Prostate gland (tissue), 2 donors: ENCODE results near the gene TKTL1. TPM values are rescaled to one million over a fixed set of nuclear protein-coding genes. Genes with fewer than 3 reads are reported as not detected.

Experiments used
- DNase-seq: peaks from one replicate; pipeline ENCODE4 v3.0.0-alpha.2; 2019; ENCODE audit warnings: low spot score
- H3K27ac ChIP-seq, 2 donors: fragments of 200-600 bp; sonication (generic); 2 replicates each; pipeline ENCODE4 v1.5.1; 2017 to 2019
- H3K27me3 ChIP-seq: fragments of 200-600 bp; sonication (generic); replicated peaks from 2 replicates; pipeline ENCODE4 v1.5.1; 2019; ENCODE audit not compliant: insufficient read depth
- H3K36me3 ChIP-seq, 2 donors: fragments of 200-600 bp; sonication (generic); 1 replicate in 1 of 2; 2 replicates in 1 of 2; pipeline versions ENCODE4 v1.5.1 to v1.8.1; 2017 to 2019
- H3K4me1 ChIP-seq: fragments of 200-600 bp; sonication (generic); replicated peaks from 2 replicates; pipeline ENCODE4 v1.5.1; 2019
- H3K4me3 ChIP-seq, 2 donors: fragments of 200-600 bp; sonication (generic); 2 replicates each; pipeline ENCODE4 v1.5.1; 2017 to 2019
- H3K9me3 ChIP-seq: fragments of 200-600 bp; sonication (generic); 2 replicates; pipeline ENCODE4 v1.5.1; 2017
- POLR2A ChIP-seq: fragments of 450-650 bp; IDR thresholded peaks from one replicate; pipeline ENCODE4 v1.6.1; 2016; ENCODE audit warnings: antibody characterized with exemption, mild to moderate bottlenecking
- POLR2AphosphoS5 ChIP-seq: sonication (generic); formaldehyde crosslinking; IDR thresholded peaks from one replicate; pipeline ENCODE4 v1.6.1; 2017; ENCODE audit warnings: antibody characterized with exemption
- WGBS: methylation state at CpG from one replicate; pipeline ENCODE4 v1.1.5; 2018; 5-methylcytosine and 5-hydroxymethylcytosine counted together
- intact Hi-C: fragments of 100-400 bp; cut with DNase I; formaldehyde crosslinking; loops from one replicate; pipeline ENCODE4 v1.14.2; 2022
- total RNA-seq, 2 donors: library from RNA; depleted of rRNA; stranded (reverse); fragments of >200 nt; gene quantifications; one replicate each; pipeline ENCODE4 v1.1.0, GENCODE V29; 2016
- TF ChIP-seq, protein P1 (sequence below), 4 experiments: fragments of 200-600 bp in 2 of 4; fragments of 450-650 bp in 2 of 4; sonication (generic) in 2 of 4; IDR thresholded peaks; 1 replicate in 3 of 4; 2 replicates in 1 of 4; pipeline ENCODE4 v1.5.1; 2016 to 2019; ENCODE audit warnings: antibody characterized with exemption in 4 of 4, mild to moderate bottlenecking in 2 of 4, moderate library complexity in 2 of 4

Gene TKTL1
- total RNA-seq, 2 donors from 2014 or later, result 113 TPM; not detected in 1

GRCh38 chrX:154348646-154349358 lies 53.2 kb downstream of the TKTL1 start:
- DNase-seq, result no peak
- H3K4me3 ChIP-seq, result no peak overlapping the region
- no peaks in the 10 kb centered on the region for H3K9me3 ChIP-seq
- no peaks in the 10 kb centered on the region for H3K36me3 ChIP-seq
- WGBS, result 91% methylated on average over 18 of the region's 24 CpGs
- no peaks in the 10 kb centered on the region for H3K4me1 ChIP-seq
- intact Hi-C loops, result no loop called here
- no peak overlapping the region for H3K27ac ChIP-seq
- TF ChIP-seq POLR2AphosphoS5 (no peak), POLR2A (no peak)
- TF ChIP-seq, protein P1, sequence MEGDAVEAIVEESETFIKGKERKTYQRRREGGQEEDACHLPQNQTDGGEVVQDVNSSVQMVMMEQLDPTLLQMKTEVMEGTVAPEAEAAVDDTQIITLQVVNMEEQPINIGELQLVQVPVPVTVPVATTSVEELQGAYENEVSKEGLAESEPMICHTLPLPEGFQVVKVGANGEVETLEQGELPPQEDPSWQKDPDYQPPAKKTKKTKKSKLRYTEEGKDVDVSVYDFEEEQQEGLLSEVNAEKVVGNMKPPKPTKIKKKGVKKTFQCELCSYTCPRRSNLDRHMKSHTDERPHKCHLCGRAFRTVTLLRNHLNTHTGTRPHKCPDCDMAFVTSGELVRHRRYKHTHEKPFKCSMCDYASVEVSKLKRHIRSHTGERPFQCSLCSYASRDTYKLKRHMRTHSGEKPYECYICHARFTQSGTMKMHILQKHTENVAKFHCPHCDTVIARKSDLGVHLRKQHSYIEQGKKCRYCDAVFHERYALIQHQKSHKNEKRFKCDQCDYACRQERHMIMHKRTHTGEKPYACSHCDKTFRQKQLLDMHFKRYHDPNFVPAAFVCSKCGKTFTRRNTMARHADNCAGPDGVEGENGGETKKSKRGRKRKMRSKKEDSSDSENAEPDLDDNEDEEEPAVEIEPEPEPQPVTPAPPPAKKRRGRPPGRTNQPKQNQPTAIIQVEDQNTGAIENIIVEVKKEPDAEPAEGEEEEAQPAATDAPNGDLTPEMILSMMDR (IDR thresholded peaks at IDR 0.05), result no peak
- no peaks in the 10 kb centered on the region for H3K27me3 ChIP-seq

DNA sequence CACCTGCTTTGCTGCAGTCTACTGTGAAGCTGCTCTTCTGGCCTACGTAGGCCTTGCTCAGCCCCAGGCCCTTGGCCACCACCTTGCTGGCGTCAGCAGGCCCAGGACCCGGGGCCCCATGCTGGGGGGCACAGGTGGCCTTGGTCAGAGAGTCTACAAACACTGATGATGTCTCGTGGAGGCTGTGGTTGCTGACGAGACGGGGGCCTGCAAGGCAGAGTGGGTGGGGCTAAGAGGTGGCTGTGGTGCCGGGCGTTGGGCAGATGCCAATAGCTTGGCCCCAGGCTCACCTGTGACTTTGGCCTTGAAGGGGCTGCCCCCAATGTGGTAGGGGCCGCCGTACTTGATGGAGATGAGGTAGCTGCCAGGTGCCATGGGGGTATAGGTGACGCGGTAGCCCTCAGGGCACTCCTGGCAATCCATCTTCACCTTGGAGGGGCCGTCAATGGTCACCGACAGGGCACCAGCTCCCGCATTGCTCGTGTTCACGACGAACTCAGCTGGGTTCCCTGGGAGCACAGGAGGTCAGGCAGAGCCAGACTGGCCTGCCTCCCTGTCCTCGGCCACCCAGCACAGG lies 53.9 kb downstream of the TKTL1 start:
- no peak overlapping the region for H3K27ac ChIP-seq
- 70% methylated on average over 4 of the region's 19 CpGs for WGBS
- no peaks in the 10 kb centered on the region for H3K9me3 ChIP-seq
- no peak overlapping the region for H3K4me3 ChIP-seq
- no peaks in the 10 kb centered on the region for H3K36me3 ChIP-seq
- TF ChIP-seq, protein P1 (IDR thresholded peaks at IDR 0.05), result no peak
- TF ChIP-seq POLR2A, result no peak
- TF ChIP-seq POLR2AphosphoS5, result no peak
- H3K27me3 ChIP-seq, result no peaks in the 10 kb centered on the region
- no peak for DNase-seq
- intact Hi-C loops, result no loop called here
- no peaks in the 10 kb centered on the region for H3K4me1 ChIP-seq

DNA sequence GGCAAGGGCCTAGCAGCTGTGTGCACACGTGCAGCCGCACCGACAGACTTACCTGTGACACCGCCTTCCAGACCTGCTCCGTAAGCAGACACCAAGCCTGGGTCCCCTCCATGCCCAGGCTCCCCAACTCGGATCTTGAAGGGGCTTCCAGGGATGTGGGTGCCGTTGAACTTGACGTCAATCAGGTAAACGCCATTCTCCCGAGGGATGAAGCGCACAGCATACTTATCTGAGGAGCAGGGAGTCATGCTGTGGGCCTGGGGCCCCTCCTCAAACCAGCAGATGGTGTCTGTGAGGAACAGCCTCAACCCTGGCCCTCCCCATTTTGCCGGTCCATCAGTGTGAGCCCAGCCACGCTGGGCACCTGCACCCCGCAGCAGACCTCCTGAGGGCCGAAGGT lies 54.4 kb downstream of the TKTL1 start:
- TF ChIP-seq, protein P1 (IDR thresholded peaks at IDR 0.05), result no peak
- no peak for DNase-seq
- Histone ChIP-seq H3K9me3 (no peaks in the 10 kb centered on the region), H3K4me3 (no peak overlapping the region), H3K36me3 (no peaks in the 10 kb centered on the region), H3K4me1 (no peaks in the 10 kb centered on the region), H3K27me3 (no peaks in the 10 kb centered on the region), H3K27ac (no peak overlapping the region)
- intact Hi-C loops, result no loop called here
- 87% methylated on average over 3 of the region's 15 CpGs for WGBS

DNA sequence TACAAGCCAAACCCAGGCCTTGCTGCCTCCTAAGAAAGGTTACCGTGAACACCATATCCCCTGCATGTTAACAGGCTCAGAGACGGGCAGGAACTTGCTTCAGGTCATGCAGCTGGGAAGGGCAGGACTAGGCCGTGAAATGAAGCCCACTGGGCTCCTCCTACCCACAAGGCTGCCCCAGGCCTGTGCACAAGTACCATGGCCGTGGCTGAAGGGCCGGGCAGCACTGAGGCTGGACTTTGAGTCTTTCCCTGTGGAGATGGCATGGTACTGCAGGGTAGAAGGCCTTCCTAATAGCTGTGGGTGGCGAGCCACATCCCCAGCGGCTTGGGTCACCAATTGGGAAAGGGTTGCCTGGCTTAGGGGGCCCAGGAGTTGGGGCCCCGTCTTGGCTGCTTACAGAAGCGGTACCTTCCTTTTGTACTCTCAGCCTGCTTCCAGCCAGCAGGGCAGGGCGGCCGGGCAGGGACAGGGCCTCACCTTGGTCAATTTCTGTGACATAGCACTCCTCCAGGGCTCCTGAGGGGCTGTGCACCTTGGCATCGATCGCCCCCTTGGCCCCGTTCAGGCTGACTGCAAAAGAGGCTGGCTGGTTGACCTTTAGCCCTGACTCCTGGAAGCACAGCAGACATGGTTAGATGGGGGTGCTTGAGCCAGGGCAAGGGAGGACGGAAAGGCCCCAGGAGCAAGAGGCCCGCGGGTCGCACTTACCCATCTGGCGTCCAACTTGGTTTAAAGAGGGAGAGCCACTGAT lies 55.0 kb downstream of the TKTL1 start:
- H3K27me3 ChIP-seq, result no peaks in the 10 kb centered on the region
- no peak overlapping the region for H3K4me3 ChIP-seq
- no peaks in the 10 kb centered on the region for H3K4me1 ChIP-seq
- DNase-seq, result no peak
- 77% methylated on average over 11 of the region's 19 CpGs for WGBS
- intact Hi-C loops, result no loop called here
- H3K27ac ChIP-seq, result no peak overlapping the region
- H3K9me3 ChIP-seq, result no peaks in the 10 kb centered on the region
- TF ChIP-seq POLR2A (no peak), POLR2AphosphoS5 (no peak)
- TF ChIP-seq, protein P1 (IDR thresholded peaks at IDR 0.05), result no peak
- no peaks in the 10 kb centered on the region for H3K36me3 ChIP-seq
